PFSK-1 (cell line): ENCODE measurements around the gene TK1.

Experiments used
- FOXP2 ChIP-seq: optimal IDR thresholded peaks from 2 replicates; pipeline ENCODE3; 2011; ENCODE audit warnings: borderline replicate concordance, control low read depth, inconsistent platforms; ENCODE audit not compliant: insufficient read depth; ENCODE audit errors: extremely low read length, extremely low read depth
- POLR2AphosphoS5 ChIP-seq: IDR thresholded peaks from 2 replicates; pipeline ENCODE4 v1.6.1; 2012; ENCODE audit warnings: low read depth, mild to moderate bottlenecking, control low read depth, low read length, moderate library complexity
- SIN3A ChIP-seq: IDR thresholded peaks from 2 replicates; pipeline ENCODE4 v1.6.1; 2012; ENCODE audit warnings: mild to moderate bottlenecking, low read length, moderate library complexity, borderline replicate concordance; ENCODE audit not compliant: insufficient read depth
- TAF1 ChIP-seq: IDR thresholded peaks from 2 replicates; pipeline ENCODE4 v1.6.1; 2012; ENCODE audit warnings: low read length, control low read depth, borderline replicate concordance; ENCODE audit not compliant: insufficient read depth
- TF ChIP-seq, protein P1 (sequence below), 2 experiments: IDR thresholded peaks; 2 replicates each; pipeline versions ENCODE4 v1.6.1 to v1.8.0; 2011 to 2012; ENCODE audit warnings: low read depth in 2 of 2, low read length in 2 of 2, control low read depth in 1 of 2, inconsistent platforms in 1 of 2, mild to moderate bottlenecking in 1 of 2, moderate library complexity in 1 of 2; ENCODE audit not compliant: insufficient read depth in 1 of 2

DNA sequence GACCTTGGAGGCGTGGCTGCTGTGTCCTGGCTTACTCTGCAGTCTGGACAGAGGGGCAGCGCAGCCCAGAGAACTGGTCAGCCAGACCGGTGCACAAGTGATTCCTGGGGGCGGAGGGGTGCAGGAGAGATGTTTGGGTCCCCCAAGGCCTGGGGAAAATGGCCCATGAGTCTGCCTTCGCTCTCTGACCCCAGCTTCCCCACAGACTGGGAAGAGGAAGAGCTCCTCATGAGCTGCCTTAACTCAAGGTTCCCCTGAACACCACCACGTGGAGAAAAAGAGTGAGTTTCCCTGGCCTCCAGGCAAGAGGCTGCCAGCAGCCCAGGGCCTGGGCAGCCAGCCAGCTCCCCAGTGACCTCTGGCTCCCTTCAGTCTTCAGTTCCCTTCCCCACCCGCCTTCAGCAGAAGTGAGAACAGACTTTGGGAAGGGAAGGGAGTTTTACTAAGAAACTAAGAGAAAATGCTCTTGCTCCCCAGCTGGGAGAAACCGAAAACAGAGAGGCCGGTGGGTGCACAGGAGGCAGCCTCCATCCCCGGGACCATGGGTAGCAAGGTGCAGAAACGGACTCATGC lies 42.6 kb downstream of the TK1 start:
- TF ChIP-seq FOXP2: no peak
- no peak for TF ChIP-seq POLR2AphosphoS5
- TF ChIP-seq SIN3A: no peak
- TF ChIP-seq, protein P1, sequence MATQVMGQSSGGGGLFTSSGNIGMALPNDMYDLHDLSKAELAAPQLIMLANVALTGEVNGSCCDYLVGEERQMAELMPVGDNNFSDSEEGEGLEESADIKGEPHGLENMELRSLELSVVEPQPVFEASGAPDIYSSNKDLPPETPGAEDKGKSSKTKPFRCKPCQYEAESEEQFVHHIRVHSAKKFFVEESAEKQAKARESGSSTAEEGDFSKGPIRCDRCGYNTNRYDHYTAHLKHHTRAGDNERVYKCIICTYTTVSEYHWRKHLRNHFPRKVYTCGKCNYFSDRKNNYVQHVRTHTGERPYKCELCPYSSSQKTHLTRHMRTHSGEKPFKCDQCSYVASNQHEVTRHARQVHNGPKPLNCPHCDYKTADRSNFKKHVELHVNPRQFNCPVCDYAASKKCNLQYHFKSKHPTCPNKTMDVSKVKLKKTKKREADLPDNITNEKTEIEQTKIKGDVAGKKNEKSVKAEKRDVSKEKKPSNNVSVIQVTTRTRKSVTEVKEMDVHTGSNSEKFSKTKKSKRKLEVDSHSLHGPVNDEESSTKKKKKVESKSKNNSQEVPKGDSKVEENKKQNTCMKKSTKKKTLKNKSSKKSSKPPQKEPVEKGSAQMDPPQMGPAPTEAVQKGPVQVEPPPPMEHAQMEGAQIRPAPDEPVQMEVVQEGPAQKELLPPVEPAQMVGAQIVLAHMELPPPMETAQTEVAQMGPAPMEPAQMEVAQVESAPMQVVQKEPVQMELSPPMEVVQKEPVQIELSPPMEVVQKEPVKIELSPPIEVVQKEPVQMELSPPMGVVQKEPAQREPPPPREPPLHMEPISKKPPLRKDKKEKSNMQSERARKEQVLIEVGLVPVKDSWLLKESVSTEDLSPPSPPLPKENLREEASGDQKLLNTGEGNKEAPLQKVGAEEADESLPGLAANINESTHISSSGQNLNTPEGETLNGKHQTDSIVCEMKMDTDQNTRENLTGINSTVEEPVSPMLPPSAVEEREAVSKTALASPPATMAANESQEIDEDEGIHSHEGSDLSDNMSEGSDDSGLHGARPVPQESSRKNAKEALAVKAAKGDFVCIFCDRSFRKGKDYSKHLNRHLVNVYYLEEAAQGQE (IDR thresholded peaks at IDR 0.05; ENCODE audit: insufficient read depth in 1 of 2, low read depth in 2 of 2, low read length in 2 of 2): no peak
- TF ChIP-seq TAF1: no peak
